Loucy (cell line): ENCODE measurements around the gene JAZF1.

Experiments
- CTCF ChIP-seq: fragments of 200-600 bp; sonication (generic); conservative IDR thresholded peaks from 2 replicates; pipeline ENCODE4 v1.5.1; 2014; ENCODE audit warnings: mild to moderate bottlenecking, antibody characterized with exemption, low read length
- EZH2phosphoT487 ChIP-seq: fragments of 200-600 bp; IDR thresholded peaks from 2 replicates; pipeline ENCODE4 v1.6.1; 2018; ENCODE audit warnings: antibody characterized with exemption, mild to moderate bottlenecking, moderate library complexity, borderline replicate concordance

GRCh38 chr7:28155019-28155660 lies 25.5 kb downstream of the JAZF1 start:
- TF ChIP-seq CTCF (no peak), EZH2phosphoT487 (no peak)
